ENCODE data around the gene SH3D19. TPM values are rescaled to one million over a fixed set of nuclear protein-coding genes. Genes with fewer than 3 reads are reported as not detected.

The SH3D19 gene
- total RNA-seq, result 100 to 1,000 TPM; 107 to 118 TPM

GRCh38 chr4:151325111-151325948 is at the start of gene SH3D19:
SH3D19 (minus strand) TSS chr4:151325605; CDS start chr4:151325352, 253 bp downstream.
- Histone ChIP-seq H3K4me3 (peak within 1 kb of the TSS; percentile 73 to 77), H3K27me3 (no peaks in the 10 kb centered on the region), H3K27ac (peak within 1 kb of the TSS; percentile 87 to 96), H3K36me3 (no peaks in the 10 kb centered on the region), H3K4me1 (peaks cover 0 to 34% of the 10 kb centered on the region in 2 donors), H3K9me3 (no peaks in the 10 kb centered on the region)
- peak; percentile 64 for DNase-seq (ENCODE audit: low spot score)
- TF ChIP-seq CTCF (IDR thresholded peaks at IDR 0.05), result no peak

- peak; percentile 91 to 96 for TF ChIP-seq CTCF (IDR thresholded peaks at IDR 0.05)
- H3K4me3 ChIP-seq, result no peak overlapping the region
- H3K27me3 ChIP-seq, result no peaks in the 10 kb centered on the region
- H3K4me1 ChIP-seq, result no peaks in the 10 kb centered on the region
- H3K27ac ChIP-seq, result no peak overlapping the region
- no peaks in the 10 kb centered on the region for H3K36me3 ChIP-seq
- no peaks in the 10 kb centered on the region for H3K9me3 ChIP-seq
- DNase-seq (ENCODE audit: low spot score), result peak; percentile 86
Measured at GRCh38 chr4:151362404-151363164, 37.2 kb upstream of the SH3D19 start.

- no peak overlapping the region for H3K4me3 ChIP-seq
Measured at GRCh38 chr4:151361966-151362365, 36.6 kb upstream of the SH3D19 start.

GRCh38 chr4:151361126-151361525 is 35.7 kb upstream of the SH3D19 start:
- no peak overlapping the region for H3K27ac ChIP-seq
- no peaks in the 10 kb centered on the region for H3K4me1 ChIP-seq
- no peak for DNase-seq (ENCODE audit: low spot score)
- TF ChIP-seq CTCF (IDR thresholded peaks at IDR 0.05), result no peak
- no peaks in the 10 kb centered on the region for H3K36me3 ChIP-seq
- H3K27me3 ChIP-seq, result no peaks in the 10 kb centered on the region
- no peak overlapping the region for H3K4me3 ChIP-seq
- no peaks in the 10 kb centered on the region for H3K9me3 ChIP-seq

More at GRCh38 chr4:151361966-151362365, 36.6 kb upstream of the SH3D19 start:
- no peaks in the 10 kb centered on the region for H3K27me3 ChIP-seq
- no peaks in the 10 kb centered on the region for H3K4me1 ChIP-seq
- no peak for TF ChIP-seq CTCF (IDR thresholded peaks at IDR 0.05)
- DNase-seq (ENCODE audit: low spot score), result no peak
- no peak overlapping the region for H3K27ac ChIP-seq
- no peaks in the 10 kb centered on the region for H3K9me3 ChIP-seq
- no peaks in the 10 kb centered on the region for H3K36me3 ChIP-seq

- Histone ChIP-seq H3K27me3 (no peaks in the 10 kb centered on the region), H3K9me3 (no peaks in the 10 kb centered on the region), H3K36me3 (no peaks in the 10 kb centered on the region), H3K27ac (no peak overlapping the region), H3K4me3 (no peak overlapping the region), H3K4me1 (no peaks in the 10 kb centered on the region)
- no peak for TF ChIP-seq CTCF (IDR thresholded peaks at IDR 0.05)
- no peak for DNase-seq (ENCODE audit: low spot score)
Measured at GRCh38 chr4:151359576-151359975, 34.2 kb upstream of the SH3D19 start.

Measured in right atrium auricular region (tissue), 2 donors.